IPS-20b (cell line): ENCODE results near the gene SHANK1.
"Not testable (repeated sequence)": the region's sequence is repeated elsewhere in the genome, so short reads cannot be mapped to it uniquely, and the experiment has no call there.

Experiments used
- H3K27ac ChIP-seq: one replicate; pipeline ENCODE4 v1.5.1; 2013; ENCODE audit warnings: low read length
- H3K27me3 ChIP-seq: 2 replicates; pipeline ENCODE4 v1.6.1; 2013; ENCODE audit warnings: mild to moderate bottlenecking, low read length, inconsistent platforms; ENCODE audit not compliant: insufficient read depth
- H3K36me3 ChIP-seq: 2 replicates; pipeline ENCODE4 v1.6.1; 2013; ENCODE audit warnings: low read depth, mild to moderate bottlenecking, inconsistent platforms, low read length, moderate library complexity; ENCODE audit not compliant: insufficient read depth
- H3K4me1 ChIP-seq: 2 replicates; pipeline ENCODE4 v1.6.1; 2013; ENCODE audit warnings: mild to moderate bottlenecking, control low read depth, inconsistent platforms, low read length, moderate library complexity; ENCODE audit not compliant: insufficient read depth
- H3K4me3 ChIP-seq: 2 replicates; pipeline ENCODE4 v1.5.1; 2013; ENCODE audit warnings: mild to moderate bottlenecking, low read length, inconsistent platforms
- H3K9ac ChIP-seq: 2 replicates; pipeline ENCODE4 v1.6.1; 2013; ENCODE audit warnings: low read depth, mild to moderate bottlenecking, inconsistent platforms, low read length, moderate library complexity
- H3K9me3 ChIP-seq: 2 replicates; pipeline ENCODE4 v1.6.1; 2013; ENCODE audit warnings: mild to moderate bottlenecking, low read depth, low read length, inconsistent platforms; ENCODE audit not compliant: insufficient read depth

Gene SHANK1

DNA sequence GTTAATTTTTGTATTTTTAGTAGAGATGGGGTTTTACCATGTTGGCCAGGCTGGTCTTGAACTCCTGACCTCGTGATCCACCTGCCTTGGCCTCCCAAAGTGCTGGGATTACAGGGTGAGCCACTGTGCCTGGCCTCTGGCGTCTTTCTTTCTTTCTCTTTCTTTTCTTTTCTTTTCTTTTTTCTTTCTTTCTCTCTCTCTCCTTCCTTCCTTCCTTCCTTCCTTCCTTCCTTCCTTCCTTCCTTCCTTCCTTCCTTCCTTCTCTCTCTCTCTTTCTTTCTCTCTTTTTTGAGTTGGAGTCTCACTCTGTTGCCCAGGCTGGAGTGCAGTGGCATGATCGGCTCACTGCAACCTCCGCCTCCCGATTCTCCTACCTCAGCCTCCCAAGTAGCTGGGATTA is 100.4 kb downstream of the SHANK1 start:
- H3K36me3 ChIP-seq, H3K27me3 ChIP-seq, H3K27ac ChIP-seq, H3K9ac ChIP-seq, H3K9me3 ChIP-seq, H3K4me1 ChIP-seq, H3K4me3 ChIP-seq: not testable (repeated sequence)

- not testable (repeated sequence) for H3K4me3 ChIP-seq, H3K27ac ChIP-seq, H3K9ac ChIP-seq, H3K9me3 ChIP-seq, H3K27me3 ChIP-seq, H3K36me3 ChIP-seq, H3K4me1 ChIP-seq
These were observed 101.2 kb downstream of the SHANK1 start for GRCh38 chr19:50618379-50618778.

- H3K9ac ChIP-seq, H3K9me3 ChIP-seq, H3K4me1 ChIP-seq, H3K27ac ChIP-seq, H3K4me3 ChIP-seq, H3K27me3 ChIP-seq, H3K36me3 ChIP-seq: not testable (repeated sequence)
These were observed 106.8 kb downstream of the SHANK1 start for GRCh38 chr19:50612504-50613404.
